Medulla oblongata (tissue), 1 donor: ENCODE data around the gene ZNF692.
"Not testable (repeated sequence)": the region's sequence is repeated elsewhere in the genome, so short reads cannot be mapped to it uniquely, and the experiment has no call there.

Experiments
- DNase-seq: peaks from one replicate; pipeline ENCODE4 v3.0.0-alpha.2; 2015; ENCODE audit errors: extremely low spot score

Gene ZNF692

DNA sequence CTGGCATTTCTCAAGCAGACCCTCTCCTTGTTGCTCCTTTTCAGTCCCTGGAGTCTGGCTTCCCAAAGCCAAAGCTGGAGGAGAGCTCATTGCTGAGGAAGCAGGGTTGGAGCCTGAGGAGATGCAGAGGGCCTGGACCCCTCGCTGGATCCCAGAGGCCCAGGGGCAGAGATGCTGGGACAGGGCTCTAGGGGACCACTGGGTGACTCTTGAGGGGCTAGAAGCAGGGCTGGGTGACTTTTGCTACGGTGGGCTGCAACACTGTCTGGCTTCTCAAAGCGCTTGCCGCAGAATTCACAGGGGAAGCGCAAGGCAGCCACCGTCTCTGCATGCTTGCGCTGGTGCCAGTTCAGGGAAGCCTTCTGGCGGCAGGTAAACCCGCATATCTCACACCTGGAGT, 8.8 kb downstream of the ZNF692 start:
- no peak for DNase-seq

DNA sequence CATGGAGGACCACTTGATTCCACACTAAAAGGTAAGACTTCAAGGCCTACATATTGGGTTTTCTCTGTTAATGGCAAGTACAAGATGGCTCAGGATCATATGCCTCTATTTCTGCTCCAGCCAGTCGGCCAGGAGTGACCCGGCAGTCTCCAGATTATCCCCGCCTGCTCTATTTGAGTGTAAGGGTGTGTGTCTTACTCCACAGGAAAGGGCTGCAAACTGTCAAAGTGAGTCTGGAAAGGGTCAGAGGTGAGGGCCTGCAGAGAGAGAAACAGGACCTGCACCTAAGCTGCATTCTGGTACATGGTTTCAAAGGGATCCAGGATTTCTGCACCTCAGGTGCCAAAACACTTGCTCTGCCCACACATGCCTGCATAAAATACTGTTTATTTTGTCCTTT, 9.2 kb downstream of the ZNF692 start:
- no peak for DNase-seq

DNA sequence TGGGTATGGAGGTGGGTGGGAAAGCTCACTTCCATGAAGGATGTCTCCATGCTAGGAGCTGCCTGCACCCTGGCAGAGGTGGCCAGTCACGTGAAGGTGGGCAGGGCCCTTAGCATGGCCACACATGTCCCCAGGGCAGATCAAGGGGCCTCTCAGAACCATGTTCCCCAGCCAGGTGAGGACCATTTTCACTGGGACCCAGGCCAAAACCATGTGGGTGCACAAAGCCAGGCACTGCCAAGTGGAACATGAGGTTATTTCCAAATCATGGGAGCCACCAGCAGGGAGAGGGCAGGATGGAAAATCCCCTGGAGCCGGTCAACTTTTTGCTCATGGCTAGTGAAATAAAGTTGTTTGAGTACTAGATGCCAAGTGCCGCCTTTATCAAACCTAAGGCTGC, 9.7 kb downstream of the ZNF692 start:
- DNase-seq = no peak

DNA sequence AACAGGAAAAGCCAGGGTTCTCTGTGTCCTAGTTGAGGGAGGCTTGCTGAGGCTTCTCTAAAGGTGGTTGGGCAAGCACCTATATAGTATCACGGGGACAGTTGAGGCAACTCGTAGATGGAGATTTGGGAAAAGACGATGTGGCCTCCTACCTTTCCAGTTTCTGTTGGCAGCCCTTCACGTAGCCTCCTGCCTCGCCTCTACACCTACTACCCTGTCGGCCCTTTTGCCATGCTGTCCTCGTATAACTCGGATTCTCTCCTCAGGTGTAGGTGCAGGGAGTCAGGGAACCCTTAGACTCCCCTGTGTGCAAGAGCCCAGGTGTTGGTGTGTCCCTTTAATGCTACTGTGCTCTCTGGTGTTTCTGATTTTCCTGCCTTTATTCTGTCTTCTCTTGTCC, 10.3 kb downstream of the ZNF692 start:
- DNase-seq = no peak

DNA sequence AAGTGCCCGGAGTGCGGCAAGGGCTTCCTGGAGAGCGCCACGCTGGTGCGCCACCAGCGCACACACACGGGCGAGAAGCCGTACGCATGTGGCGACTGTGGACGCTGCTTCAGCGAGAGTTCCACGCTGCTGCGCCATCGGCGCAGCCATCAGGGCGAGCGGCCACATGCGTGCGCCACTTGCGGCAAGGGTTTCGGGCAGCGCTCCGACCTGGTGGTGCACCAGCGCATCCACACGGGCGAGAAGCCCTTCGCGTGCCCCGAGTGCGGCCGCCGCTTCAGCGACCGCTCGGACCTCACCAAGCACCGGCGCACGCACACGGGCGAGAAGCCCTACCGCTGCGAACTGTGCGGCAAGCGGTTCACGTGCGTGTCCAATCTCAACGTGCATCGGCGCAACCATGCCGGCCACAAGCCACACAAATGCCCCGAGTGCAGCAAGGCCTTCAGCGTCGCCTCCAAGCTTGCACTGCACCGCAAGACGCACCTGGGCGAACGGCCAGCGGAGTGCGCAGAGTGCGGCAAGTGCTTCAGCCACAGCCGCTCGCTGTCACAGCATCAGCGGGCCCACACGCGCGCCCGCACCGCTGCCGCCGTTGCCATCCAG, 10.8 kb downstream of the ZNF692 start:
- DNase-seq = no peak

DNA sequence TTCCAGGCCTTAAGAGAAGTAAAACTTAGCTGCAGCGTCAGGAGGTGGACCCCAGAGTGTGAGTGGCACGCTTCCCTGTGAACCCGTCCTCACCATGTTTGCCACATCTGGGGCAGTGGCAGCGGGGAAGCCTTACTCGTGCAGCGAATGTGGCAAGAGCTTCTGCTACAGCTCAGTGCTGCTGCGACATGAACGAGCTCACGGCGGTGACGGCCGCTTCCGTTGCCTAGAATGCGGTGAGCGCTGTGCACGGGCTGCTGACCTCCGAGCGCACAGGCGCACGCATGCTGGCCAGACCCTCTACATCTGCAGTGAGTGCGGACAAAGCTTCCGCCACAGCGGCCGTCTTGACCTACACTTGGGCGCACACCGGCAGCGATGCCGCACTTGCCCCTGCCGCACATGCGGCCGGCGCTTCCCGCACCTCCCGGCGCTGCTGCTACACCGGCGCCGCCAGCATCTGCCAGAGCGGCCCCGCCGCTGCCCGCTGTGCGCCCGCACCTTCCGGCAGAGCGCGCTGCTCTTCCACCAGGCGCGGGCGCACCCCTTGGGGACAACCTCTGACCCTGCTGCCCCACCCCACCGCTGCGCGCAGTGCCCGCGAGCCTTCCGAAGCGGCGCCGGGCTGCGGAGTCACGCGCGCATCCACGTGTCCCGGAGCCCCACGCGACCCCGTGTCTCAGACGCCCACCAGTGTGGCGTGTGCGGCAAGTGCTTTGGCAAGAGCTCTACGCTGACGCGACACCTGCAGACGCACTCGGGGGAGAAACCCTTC, 11.5 kb downstream of the ZNF692 start:
- DNase-seq = no peak

DNA sequence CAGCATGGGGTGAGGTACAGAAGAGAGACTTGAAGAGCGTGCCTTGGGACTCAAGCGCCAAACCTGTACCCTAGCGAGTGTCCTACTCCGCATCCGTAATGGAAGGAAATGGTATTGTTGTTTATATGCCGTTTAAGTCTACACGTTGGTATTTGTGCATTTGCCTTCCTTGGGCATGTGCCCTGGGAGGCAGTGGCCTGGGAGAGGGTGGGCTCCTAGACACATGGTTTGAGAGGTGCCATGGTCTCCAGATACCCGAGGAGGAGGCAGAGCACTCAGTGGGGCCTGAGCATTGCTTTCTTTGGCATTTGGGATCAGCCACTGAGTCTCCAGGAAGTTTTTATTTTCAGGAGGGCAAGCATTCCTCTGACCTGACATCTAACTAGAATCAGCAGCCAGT, 14.4 kb downstream of the ZNF692 start:
- no peak for DNase-seq

DNA sequence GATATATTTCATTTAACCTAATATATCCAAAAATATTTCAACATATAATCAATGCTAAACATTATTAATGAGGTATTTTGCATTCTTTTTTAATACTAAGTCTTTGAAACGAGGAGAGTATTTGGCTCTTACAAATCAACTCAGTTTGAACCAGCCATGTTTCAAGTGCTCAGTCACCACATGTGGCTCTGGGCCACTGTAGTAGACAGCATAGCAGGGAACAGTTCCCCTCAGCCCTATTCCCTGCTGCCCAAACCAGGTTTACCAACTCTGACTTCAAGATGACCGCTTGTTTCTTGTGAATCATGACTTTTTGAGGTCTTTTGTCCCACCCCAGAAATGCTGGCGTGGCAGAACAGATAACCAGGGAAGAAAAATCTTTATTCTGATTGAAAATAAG, 15.2 kb downstream of the ZNF692 start:
- DNase-seq = no peak

DNA sequence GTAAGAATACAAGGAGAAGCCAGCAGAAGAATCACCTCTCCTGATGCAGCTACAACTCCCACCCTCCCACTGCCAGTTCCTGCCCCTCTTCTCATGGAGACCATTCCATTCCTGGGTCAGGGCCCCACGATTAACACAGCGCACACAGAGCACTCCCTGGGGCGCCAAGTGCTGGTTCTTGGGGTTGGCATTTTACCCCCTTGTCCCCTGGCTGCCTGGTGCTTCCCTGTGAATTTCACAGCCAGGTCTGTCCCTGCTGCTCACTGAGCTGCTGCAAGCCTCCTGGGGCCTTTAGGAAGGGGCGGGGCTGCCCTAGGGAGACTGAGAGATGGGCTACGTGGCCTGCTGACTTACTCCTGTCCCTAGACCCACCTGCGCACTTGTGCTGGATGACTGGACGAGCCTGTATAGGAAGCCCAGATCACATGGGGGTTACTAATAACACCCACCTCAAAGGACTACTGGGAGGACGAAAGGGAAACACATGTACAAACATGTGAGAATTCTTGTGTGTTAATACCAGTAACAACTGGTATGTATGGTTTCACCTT, 16.0 kb downstream of the ZNF692 start:
- DNase-seq = no peak

DNA sequence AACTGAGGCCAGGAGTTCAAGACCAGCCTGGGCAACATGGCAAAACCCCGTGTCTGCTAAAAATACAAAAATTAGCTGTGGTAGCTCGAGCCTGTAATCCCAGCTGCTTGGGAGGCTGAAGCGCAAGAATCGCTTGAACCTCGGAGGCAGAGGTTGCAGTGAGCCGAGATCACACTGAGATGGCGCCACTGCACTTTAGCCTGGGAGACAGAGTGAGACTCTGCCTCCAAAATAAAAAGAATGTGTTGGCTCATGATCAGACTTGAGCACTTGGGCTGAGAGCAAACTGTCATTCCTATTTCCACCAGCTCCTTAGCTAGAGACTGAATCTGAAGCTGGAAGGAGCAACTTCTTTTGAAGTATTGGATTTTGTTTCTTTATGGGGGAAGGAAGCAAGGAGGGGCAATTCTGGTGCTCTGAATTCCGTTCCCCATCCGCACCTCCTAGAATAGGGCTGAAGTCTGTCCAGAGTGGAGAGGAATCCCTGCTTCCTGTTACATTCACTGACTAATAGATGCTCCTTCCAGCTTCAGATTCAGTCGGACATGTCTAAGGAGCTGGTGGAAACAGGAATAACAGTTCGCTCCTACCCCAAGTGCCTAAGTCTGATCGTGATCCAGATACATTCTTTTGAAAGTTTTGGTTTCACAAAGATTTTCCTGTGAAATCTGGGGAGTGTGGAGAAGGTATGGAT, 17.0 kb downstream of the ZNF692 start:
- DNase-seq = peak; percentile 51

DNA sequence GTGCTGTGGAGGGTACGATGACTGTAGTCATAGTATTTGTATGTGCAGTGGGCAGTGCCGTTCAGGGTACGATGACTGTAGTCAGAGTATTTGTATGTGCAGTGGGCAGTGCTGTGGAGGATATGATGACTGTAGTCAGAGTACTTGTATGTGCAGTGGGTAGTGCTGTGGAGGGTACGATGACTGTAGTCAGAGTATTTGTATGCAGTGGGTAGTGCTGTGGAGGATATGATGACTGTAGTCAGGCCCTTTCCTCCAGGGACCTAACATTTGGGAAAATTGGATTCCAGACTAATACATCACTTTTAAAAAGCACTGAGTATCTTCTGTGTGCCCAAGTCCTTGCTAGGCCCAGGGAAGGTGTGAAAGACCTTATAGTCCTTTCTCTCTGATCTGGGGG, 17.9 kb downstream of the ZNF692 start:
- DNase-seq = no peak

DNA sequence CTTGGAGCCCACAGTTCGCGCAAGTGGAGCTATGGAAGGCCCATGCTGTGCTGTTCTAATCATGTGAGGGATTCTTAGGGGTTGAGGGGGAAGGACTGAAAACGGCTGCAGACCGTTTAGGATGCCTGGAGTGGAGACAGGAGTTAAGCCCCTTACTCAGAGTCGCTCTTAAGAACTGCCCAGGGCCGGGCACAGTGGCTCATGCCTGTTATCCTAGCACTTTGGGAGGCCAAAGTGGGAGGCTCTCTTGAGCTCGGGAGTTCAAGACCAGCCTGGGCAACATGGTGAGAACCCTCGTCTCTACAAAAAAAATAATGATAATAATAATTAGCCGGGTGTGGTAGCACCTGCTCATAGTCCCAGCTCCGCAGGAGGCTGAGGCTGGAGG, 19.7 kb downstream of the ZNF692 start:
- DNase-seq = no peak

DNA sequence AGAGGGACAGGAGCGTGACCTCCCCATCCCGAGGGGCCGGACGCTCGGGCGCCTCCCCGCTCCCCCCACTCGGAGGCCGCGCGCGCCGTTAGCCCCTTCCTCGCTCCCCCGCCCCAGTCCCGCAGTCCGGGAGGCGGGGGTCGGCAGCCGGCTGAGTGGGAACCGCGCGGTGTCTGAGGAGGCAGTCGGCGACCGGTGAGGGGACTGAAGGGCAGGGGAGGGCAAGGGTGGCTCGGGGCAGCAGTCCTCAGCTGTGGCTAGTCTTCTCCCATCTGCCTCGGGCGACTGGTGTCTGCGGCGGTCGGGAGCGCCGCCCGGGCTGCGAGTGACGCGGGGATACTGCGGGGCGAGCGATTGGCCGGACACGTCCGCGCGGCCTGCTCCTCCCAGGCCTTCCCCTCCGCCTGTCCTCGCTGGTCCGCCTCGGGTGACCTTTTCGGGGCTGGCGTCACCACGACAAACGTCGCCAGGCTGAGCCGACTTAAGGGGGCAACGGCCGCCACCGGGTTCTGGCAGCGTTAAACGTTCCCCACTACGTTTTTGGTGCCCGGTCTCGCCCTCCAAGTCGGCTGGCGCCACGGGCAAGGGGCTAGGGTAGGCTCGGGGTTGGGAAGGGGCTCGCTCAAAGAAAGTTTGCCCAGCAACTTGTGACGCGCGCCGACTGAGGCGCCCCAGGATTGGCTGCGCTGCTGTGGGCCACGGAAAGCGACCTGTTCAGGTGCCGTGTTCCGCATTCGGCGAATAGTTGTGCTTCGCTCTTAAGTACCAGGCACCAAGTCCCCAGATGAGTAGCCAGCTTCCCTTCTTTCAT, 20.3 kb downstream of the ZNF692 start:
- peak; percentile 95 for DNase-seq

DNA sequence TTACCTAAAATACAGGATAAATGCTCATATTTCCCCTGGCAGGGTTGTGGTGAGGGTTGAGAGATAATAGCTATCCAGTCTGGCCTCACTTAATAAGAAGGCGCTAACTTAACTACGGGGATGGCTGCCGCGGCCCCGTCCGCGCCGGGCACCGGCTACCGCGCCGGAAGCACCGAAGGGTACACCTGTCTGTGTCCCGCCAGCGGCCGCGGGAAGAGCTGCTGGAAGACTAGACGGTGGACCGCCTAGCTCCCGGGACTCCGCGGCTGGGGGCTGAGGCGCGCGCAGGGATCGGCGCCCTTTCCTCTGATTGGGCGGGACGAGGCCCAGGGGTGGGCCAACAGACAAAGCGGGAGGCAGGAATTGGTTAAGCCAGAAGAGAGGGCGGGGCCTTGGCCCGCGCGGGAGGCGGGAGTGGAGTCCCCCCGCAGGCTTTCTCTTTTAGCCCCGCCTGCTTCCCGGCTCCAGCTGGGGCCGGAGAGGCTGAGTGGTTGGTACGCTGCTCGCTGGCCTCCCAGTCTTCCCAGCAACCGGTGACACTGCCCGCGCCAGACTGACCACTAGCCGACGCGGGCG, 21.0 kb downstream of the ZNF692 start, which contains the start of gene ZNF672:
Gene ZNF672 (plus strand): TSS at position 444 of the 576 bp plus-strand sequence. CDS start 9,051 bp downstream, outside the sequence.
- DNase-seq = peak; percentile 99

DNA sequence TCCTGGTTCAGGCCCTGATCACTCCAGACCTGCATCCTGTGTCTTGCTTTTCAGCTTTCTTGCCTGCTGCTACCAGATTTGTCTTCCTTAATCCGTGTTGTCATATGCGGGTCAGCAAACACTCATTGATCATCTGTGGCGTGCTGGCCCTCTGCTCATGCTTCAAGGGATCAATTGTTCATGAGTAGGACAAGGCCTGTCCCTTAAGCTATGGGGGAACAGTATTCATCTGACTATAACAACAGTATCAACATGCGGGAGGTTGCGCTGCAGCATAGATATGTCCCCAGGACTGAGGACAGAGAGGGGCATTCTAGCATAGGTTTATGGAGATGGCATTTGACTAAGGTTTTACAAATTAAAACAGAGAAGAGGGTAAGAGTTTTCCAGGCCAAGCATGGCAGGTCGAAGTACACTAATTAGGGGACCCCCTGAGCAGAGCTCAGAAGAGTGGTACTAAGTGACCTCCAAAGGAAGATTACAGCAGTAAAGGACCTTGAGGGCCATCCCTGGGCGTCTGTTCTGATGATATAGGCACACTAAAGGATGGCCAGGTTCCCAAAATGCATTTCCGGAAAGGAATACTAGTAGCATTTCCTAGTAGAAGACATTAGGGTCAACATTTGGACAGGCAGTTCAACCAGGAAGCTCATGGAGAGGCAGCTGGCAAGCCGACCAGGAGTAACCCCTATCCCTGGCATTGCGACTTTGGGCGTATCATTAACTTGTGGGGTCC, 21.7 kb downstream of the ZNF692 start:
- DNase-seq = no peak

DNA sequence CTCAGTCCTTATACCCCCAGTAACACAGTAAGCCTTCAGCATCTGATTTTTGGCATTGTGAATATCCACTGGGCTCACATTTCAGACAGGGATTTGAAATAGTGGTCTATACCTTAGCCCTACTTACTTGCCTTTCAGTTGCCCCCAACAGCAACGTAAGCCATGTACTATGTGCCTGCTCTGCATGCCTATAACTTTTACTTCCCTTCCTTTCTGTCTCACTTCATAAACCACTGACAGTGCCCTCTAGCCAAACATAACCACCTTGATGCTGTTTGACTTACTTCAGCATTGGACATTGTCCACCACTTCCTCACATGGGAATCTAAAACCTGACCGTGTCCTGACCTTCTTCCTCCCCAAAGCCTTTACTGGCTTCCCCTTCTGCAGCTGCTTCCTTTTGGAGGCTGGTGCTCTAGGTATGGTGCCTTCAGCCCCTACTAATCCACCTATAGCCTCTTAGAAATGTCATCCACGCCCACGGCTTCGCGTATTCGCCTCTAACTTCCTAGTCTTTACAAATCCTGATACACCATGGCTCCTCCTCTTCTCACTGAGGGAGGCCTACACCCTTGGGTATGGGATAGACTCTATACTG, 24.4 kb downstream of the ZNF692 start:
- no peak for DNase-seq

DNA sequence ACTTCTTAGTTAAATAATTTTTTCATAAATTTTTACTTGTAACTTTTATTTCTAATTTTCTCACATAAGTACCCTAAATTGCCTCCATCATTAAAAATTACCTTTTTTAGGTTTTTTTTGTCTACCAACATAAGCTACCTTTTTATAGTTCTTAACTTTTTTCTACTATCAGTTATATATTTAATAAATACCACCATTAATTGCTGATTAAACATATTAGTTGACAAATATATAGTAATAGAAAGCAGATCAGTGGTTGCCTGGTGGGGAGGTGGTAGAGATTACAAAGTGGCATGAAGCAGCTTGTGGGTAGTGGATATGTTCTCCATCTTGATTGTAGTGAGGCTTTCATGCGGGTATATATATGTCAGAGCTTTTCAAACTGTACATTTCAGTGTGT, 27.0 kb downstream of the ZNF692 start:
- DNase-seq = no peak

DNA sequence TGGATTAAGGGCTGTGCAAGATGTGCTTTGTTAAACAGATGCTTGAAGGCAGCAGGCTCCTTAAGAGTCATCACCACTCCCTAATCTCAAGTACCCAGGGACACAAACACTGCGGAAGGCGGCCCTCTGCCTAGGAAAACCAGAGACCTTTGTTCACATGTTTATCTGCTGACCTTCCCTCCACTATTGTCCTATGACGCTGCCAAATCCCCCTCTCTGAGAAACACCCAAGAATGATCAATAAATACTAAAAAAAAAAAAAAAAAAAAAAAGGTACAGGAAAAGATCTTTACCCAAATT, 28.2 kb downstream of the ZNF692 start:
- not testable (repeated sequence) for DNase-seq

DNA sequence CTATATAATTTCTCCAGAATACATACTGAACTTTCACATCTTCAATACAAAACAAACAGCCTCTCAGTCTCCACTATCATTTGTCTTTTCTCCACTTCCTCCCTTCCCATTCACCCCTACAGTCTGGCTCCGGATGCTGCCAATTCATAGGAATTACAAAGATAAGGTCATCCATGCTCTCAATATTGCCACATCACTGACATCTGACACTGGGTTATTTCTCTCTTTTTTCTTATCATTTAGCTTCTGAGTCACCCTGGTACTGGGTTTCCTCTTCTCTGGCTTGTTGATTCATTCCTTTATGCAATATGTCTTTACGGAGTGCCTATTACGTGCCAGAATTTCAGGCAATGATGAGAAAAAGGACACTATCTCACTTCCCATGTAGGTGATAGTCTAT, 30.0 kb downstream of the ZNF692 start:
- no peak for DNase-seq

DNA sequence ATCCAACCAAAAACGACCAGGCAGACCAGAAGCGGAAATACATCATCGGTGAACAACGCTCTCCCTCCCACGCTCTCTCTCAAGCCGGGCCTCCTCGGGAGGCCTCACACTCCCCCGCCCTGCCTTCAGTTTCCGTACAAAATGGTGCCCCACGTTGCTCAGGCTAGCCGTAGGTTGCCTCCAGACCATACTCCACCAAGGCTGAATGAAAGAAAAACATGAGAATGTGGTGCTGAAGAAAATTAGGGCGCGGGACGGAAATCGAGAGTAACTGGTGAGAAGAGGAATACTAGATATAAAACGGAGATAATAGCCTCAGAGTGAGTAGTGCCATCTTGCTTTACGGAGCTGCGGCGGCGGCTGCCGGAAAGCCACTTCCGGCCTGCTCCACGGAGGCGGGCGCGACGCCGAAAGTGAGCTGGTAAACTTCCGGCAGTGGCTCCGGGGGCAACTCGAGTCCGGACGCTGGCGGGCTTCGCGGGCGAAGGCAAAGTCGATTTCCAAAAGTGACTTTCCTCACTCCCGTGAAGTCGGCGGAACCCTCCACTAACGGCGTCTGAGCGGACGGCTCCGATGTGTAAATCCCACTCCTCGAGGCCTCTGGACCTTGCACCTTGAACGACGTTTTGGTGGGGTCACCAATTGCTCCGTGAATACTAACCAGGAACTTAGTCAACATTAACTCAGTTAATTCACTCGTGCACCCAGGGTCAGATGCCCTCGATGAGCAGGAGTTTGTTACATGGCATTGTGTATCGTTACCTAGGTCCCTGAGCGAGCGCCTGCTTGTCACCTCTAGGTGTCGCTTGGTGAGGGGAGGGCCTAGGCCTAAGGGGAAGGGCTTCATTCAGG, 32.8 kb downstream of the ZNF692 start, which contains the start of gene SH3BP5L:
Gene SH3BP5L (minus strand): TSS at position 7 of the 852 bp plus-strand sequence. CDS start 980 bp downstream, outside the sequence.
- peak; percentile 99 for DNase-seq
